IMR-90 (cell line): ENCODE measurements around the gene ARTN. TPM values are rescaled to one million over a fixed set of nuclear protein-coding genes. Genes with fewer than 3 reads are reported as not detected.

Experiments
- ATAC-seq: fragments of 200-7000 bp; cut with Tn5 transposase; 2 replicates; pipeline ENCODE4 v1.9.1; 2020; ENCODE audit warnings: low read depth, mild to moderate bottlenecking, moderate library complexity
- BruUV-seq: library from RNA; stranded (reverse); fragments of 400-500 nt; replicated peaks from 2 replicates; lab custom pipeline; 2021; lab: Mats Ljungman, UMichigan
- CTCF ChIA-PET: fragments of 300-600 bp; formaldehyde crosslinking; extraction: SDS; loops from one replicate; lab custom pipeline; 2021; ENCODE audit warnings: antibody characterized with exemption; lab: Yijun Ruan, JAX
- POLR2A ChIA-PET: fragments of 300-600 bp; sonication (Branson Sonifier 250); formaldehyde crosslinking; loops from one replicate; lab custom pipeline; 2022; ENCODE audit warnings: antibody characterized with exemption; ENCODE audit not compliant: unreplicated experiment; lab: Charles Lee
- DNase-seq: peaks from one replicate; pipeline ENCODE4 v3.0.0; 2013
- H2AFZ ChIP-seq: replicated peaks from 2 replicates; pipeline ENCODE3; 2013; ENCODE audit warnings: low read length, mild to moderate bottlenecking; ENCODE audit not compliant: poor library complexity
- H2AK5ac ChIP-seq: 2 replicates; pipeline ENCODE4 v1.6.1; 2013; ENCODE audit warnings: low read depth, low read length, inconsistent platforms
- H2AK9ac ChIP-seq: replicated peaks from 2 replicates; pipeline ENCODE3; 2013; ENCODE audit warnings: mild to moderate bottlenecking, low read depth, low read length, moderate library complexity; ENCODE audit not compliant: poor library complexity
- H2BK120ac ChIP-seq: 2 replicates; pipeline ENCODE4 v1.6.1; 2013; ENCODE audit warnings: low read depth, low read length, inconsistent platforms
- H2BK15ac ChIP-seq: 3 replicates; pipeline ENCODE4 v1.6.1; 2013; ENCODE audit warnings: low read depth, low read length, inconsistent platforms
- H2BK20ac ChIP-seq: 2 replicates; pipeline ENCODE4 v1.6.1; 2013; ENCODE audit warnings: low read depth, mild to moderate bottlenecking, inconsistent platforms, low read length, moderate library complexity
- H2BK5ac ChIP-seq: 2 replicates; pipeline ENCODE4 v1.6.1; 2013; ENCODE audit warnings: mild to moderate bottlenecking, low read depth, low read length, inconsistent platforms; ENCODE audit not compliant: poor library complexity, severe bottlenecking
- H3K14ac ChIP-seq: replicated peaks from 2 replicates; pipeline ENCODE4 v1.6.1; 2013; ENCODE audit warnings: low read depth, low read length, inconsistent platforms
- H3K18ac ChIP-seq: 2 replicates; pipeline ENCODE4 v1.6.1; 2013; ENCODE audit warnings: low read depth, low read length, control low read depth
- H3K23ac ChIP-seq: 2 replicates; pipeline ENCODE4 v1.6.1; 2013; ENCODE audit warnings: low read depth, low read length, inconsistent platforms
- H3K27ac ChIP-seq: 2 replicates; pipeline ENCODE4 v1.5.1; 2013; ENCODE audit warnings: mild to moderate bottlenecking, control low read depth, low read length; ENCODE audit not compliant: insufficient read depth
- H3K27me3 ChIP-seq: 2 replicates; pipeline ENCODE4 v1.6.1; 2013; ENCODE audit warnings: low read length; ENCODE audit not compliant: control insufficient read depth, insufficient read depth
- H3K36me3 ChIP-seq: 2 replicates; pipeline ENCODE4 v1.6.1; 2013; ENCODE audit warnings: low read length, mixed read lengths; ENCODE audit not compliant: control insufficient read depth, insufficient read depth
- H3K4ac ChIP-seq: 2 replicates; pipeline ENCODE4 v1.6.1; 2013; ENCODE audit warnings: low read depth, low read length, inconsistent platforms
- H3K4me1 ChIP-seq: 2 replicates; pipeline ENCODE4 v1.6.1; 2013; ENCODE audit warnings: low read length, mixed read lengths; ENCODE audit not compliant: control insufficient read depth, insufficient read depth
- H3K4me2 ChIP-seq: 2 replicates; pipeline ENCODE4 v1.6.1; 2013; ENCODE audit warnings: low read depth, mild to moderate bottlenecking, control low read depth, low read length, moderate library complexity
- H3K4me3 ChIP-seq: 2 replicates; pipeline ENCODE4 v1.5.1; 2013; ENCODE audit warnings: low read depth, mild to moderate bottlenecking, control low read depth, low read length, moderate library complexity; ENCODE audit not compliant: insufficient read depth
- H3K56ac ChIP-seq: 2 replicates; pipeline ENCODE4 v1.6.1; 2013; ENCODE audit warnings: low read length, inconsistent platforms; ENCODE audit not compliant: insufficient read depth; ENCODE audit errors: extremely low read depth
- H3K79me1 ChIP-seq, 2 experiments: 2 replicates each; pipeline ENCODE4 v1.6.1; 2013; ENCODE audit warnings: low read length in 2 of 2, inconsistent platforms in 1 of 2, low read depth in 1 of 2
- H3K9ac ChIP-seq: 2 replicates; pipeline ENCODE4 v1.6.1; 2013; ENCODE audit warnings: low read depth, low read length, control low read depth
- H3K9me1 ChIP-seq: 2 replicates; pipeline ENCODE4 v1.6.1; 2013; ENCODE audit warnings: low read length, inconsistent platforms; ENCODE audit not compliant: insufficient read depth
- H3K9me3 ChIP-seq: 2 replicates; pipeline ENCODE4 v1.6.1; 2013; ENCODE audit warnings: low read length; ENCODE audit not compliant: control insufficient read depth, insufficient read depth
- H4K20me1 ChIP-seq: 2 replicates; pipeline ENCODE4 v1.6.1; 2013; ENCODE audit warnings: low read length, inconsistent platforms; ENCODE audit not compliant: insufficient read depth
- H4K5ac ChIP-seq: 2 replicates; pipeline ENCODE4 v1.6.1; 2013; ENCODE audit warnings: mild to moderate bottlenecking, low read depth, low read length, control low read depth
- H4K8ac ChIP-seq, 2 experiments: 2 replicates each; pipeline ENCODE4 v1.6.1; 2013; ENCODE audit warnings: low read depth in 2 of 2, low read length in 2 of 2, control low read depth in 1 of 2, inconsistent platforms in 1 of 2
- H4K91ac ChIP-seq: 2 replicates; pipeline ENCODE4 v1.6.1; 2013; ENCODE audit warnings: low read depth, low read length, inconsistent platforms; ENCODE audit not compliant: insufficient read depth
- BHLHE40 ChIP-seq: fragments of 150-350 bp; IDR thresholded peaks from 2 replicates; pipeline ENCODE4 v1.6.1; 2016; ENCODE audit warnings: mild to moderate bottlenecking, low read depth, low read length
- CEBPB ChIP-seq: IDR thresholded peaks from 2 replicates; pipeline ENCODE4 v1.6.1; 2012; ENCODE audit warnings: low read depth, low read length, improper control_type of control experiment
- MAZ ChIP-seq: IDR thresholded peaks from 2 replicates; pipeline ENCODE4 v1.6.1; 2012; ENCODE audit warnings: low read depth, mild to moderate bottlenecking, low read length, improper control_type of control experiment, moderate library complexity, borderline replicate concordance
- WGBS, 2 experiments: methylation state at CpG; one replicate each; pipeline versions ENCODE4 v1.1.5 to v1.1.7; 2013; ENCODE audit warnings: missing lambda C conversion rate in 2 of 2; ENCODE audit not compliant: insufficient read length in 1 of 2; ENCODE audit errors: extremely low coverage in 2 of 2; 5-methylcytosine and 5-hydroxymethylcytosine counted together
- dilution Hi-C: fragments of 300-500 bp; cut with HindIII; formaldehyde crosslinking; loops from one replicate; pipeline ENCODE4 v1.14.3; 2018; ENCODE audit warnings: low sequenced_read_pairs; ENCODE audit not compliant: unreplicated experiment
- in situ Hi-C: fragments of 300-500 bp; cut with MboI; formaldehyde crosslinking; loops from 3 replicates; pipeline ENCODE4 v1.14.3; 2019; ENCODE audit warnings: low sequenced_read_pairs, inconsistent platforms, mixed read lengths
- intact Hi-C: fragments of 100-400 bp; cut with micrococcal nuclease; formaldehyde crosslinking; loops from 2 replicates; pipeline ENCODE4 v1.10.0; 2022
- polyA plus RNA-seq, 3 experiments: library from polyadenylated mRNA; depleted of rRNA; stranded (reverse); fragments of >200 nt; gene quantifications; 2 replicates each; pipeline ENCODE4 v1.2.3, GENCODE V29; 2012; ENCODE audit warnings: low replicate concordance in 1 of 3
- total RNA-seq: library from RNA; depleted of rRNA; stranded (reverse); fragments of >200 nt; gene quantifications from 2 replicates; pipeline ENCODE4 v1.2.3, GENCODE V29; 2012

ARTN gene
- total and polyA plus RNA-seq, 2 of the 4 experiments (the other 2 are of a cell fraction) = 0.29 TPM; not detected in 1

GRCh38 chr1:43980255-43981134, 46.9 kb downstream of the ARTN start:
- Histone ChIP-seq H4K8ac (peak overlapping the region; percentile 65 to 79), H3K18ac (no peak overlapping the region), H2AK5ac (peak overlapping the region; percentile 76), H4K91ac (peak overlapping the region; percentile 90), H3K4me1 (peaks cover 21% of the 10 kb centered on the region), H3K36me3 (peaks cover 47% of the 10 kb centered on the region), H4K20me1 (peaks cover 55% of the 10 kb centered on the region), H2BK120ac (peak overlapping the region; percentile 20; the same call in 1 of the 2 replicates), H2BK20ac (no peak overlapping the region), H3K4ac (peak overlapping the region; percentile 95), H2BK5ac (peak overlapping the region; percentile 69), H3K9ac (peak overlapping the region; percentile 75), H3K4me2 (peak overlapping the region; percentile 96), H2AK9ac (peak overlapping the region; percentile 100), H3K9me1 (peaks cover 41% of the 10 kb centered on the region), H3K9me3 (no peaks in the 10 kb centered on the region), H2AFZ (peak overlapping the region; percentile 91), H3K27ac (peak overlapping the region; percentile 86), H4K5ac (no peak overlapping the region), H3K14ac (peak overlapping the region; percentile 88), H3K4me3 (peak overlapping the region; percentile 72), H3K23ac (peak overlapping the region; percentile 81), H3K56ac (0 out of 2 replicates have a peak overlapping the region, but pooled peaks have one; percentile 39), H3K27me3 (no peaks in the 10 kb centered on the region), H2BK15ac (peak overlapping the region; percentile 69; the same call in 1 of the 3 replicates), H3K79me1 (peaks cover 47 to 83% of the 10 kb centered on the region in 2 experiments; a peak in 3 of 4 replicates)
- no TSS peak for BruUV-seq
- TF ChIP-seq CEBPB (peak; percentile 97), BHLHE40 (0 out of 2 replicates have a peak, but pooled peaks have one; percentile 10), MAZ (no peak)
- WGBS, 2 experiments = 60% methylated on average over 1 of the region's 13 CpGs; no CpG with 5 or more reads in 1 of the 2 experiments
- in situ Hi-C loops (no loop called here), intact Hi-C loops (no loop called here), dilution Hi-C loops (no loop called here)
- ATAC-seq = peak; percentile 2
- CTCF ChIA-PET = no interaction called here
- peak; percentile 56 for DNase-seq
- POLR2A ChIA-PET = no interaction called here
